Rectal smooth muscle tissue (tissue), 1 donor: ENCODE data around the gene CD180.

Experiments
- H3K27ac ChIP-seq: one replicate; pipeline ENCODE4 v1.7.0; 2013; ENCODE audit warnings: low read depth, low read length, inconsistent platforms
- H3K27me3 ChIP-seq: one replicate; pipeline ENCODE4 v1.7.0; 2013; ENCODE audit warnings: low read length; ENCODE audit not compliant: control insufficient read depth, insufficient read depth
- H3K36me3 ChIP-seq: one replicate; pipeline ENCODE4 v1.7.0; 2013; ENCODE audit warnings: low read length; ENCODE audit not compliant: control insufficient read depth, insufficient read depth
- H3K4me1 ChIP-seq: one replicate; pipeline ENCODE4 v1.7.0; 2013; ENCODE audit warnings: low read length; ENCODE audit not compliant: control insufficient read depth, insufficient read depth
- H3K4me3 ChIP-seq: one replicate; pipeline ENCODE4 v1.7.0; 2013; ENCODE audit warnings: low read length
- H3K9ac ChIP-seq: one replicate; pipeline ENCODE4 v1.7.0; 2013; ENCODE audit warnings: low read length

The CD180 gene

GRCh38 chr5:67206929-67207328, 10.3 kb upstream of the CD180 start:
- H3K27ac ChIP-seq: no peak overlapping the region

GRCh38 chr5:67206461-67206860, 9.9 kb upstream of the CD180 start:
- H3K9ac ChIP-seq: no peak overlapping the region
- no peaks in the 10 kb centered on the region for H3K27me3 ChIP-seq
- no peak overlapping the region for H3K27ac ChIP-seq
- H3K4me1 ChIP-seq: no peaks in the 10 kb centered on the region
- no peaks in the 10 kb centered on the region for H3K36me3 ChIP-seq
- H3K4me3 ChIP-seq: no peak overlapping the region

More at GRCh38 chr5:67206929-67207328, 10.3 kb upstream of the CD180 start:
- Histone ChIP-seq H3K4me3 (no peak overlapping the region), H3K4me1 (no peaks in the 10 kb centered on the region), H3K27me3 (no peaks in the 10 kb centered on the region), H3K36me3 (no peaks in the 10 kb centered on the region), H3K9ac (no peak overlapping the region)

GRCh38 chr5:67205981-67206380, 9.4 kb upstream of the CD180 start:
- no peak overlapping the region for H3K4me3 ChIP-seq
- no peak overlapping the region for H3K9ac ChIP-seq
- H3K27me3 ChIP-seq: no peaks in the 10 kb centered on the region
- no peak overlapping the region for H3K27ac ChIP-seq
- no peaks in the 10 kb centered on the region for H3K36me3 ChIP-seq
- no peaks in the 10 kb centered on the region for H3K4me1 ChIP-seq

GRCh38 chr5:67204821-67205220, 8.2 kb upstream of the CD180 start:
- Histone ChIP-seq H3K27me3 (no peaks in the 10 kb centered on the region), H3K9ac (no peak overlapping the region), H3K4me3 (no peak overlapping the region), H3K36me3 (no peaks in the 10 kb centered on the region), H3K27ac (no peak overlapping the region), H3K4me1 (no peaks in the 10 kb centered on the region)

GRCh38 chr5:67203701-67204074, 7.1 kb upstream of the CD180 start:
- Histone ChIP-seq H3K4me1 (no peaks in the 10 kb centered on the region), H3K27me3 (no peaks in the 10 kb centered on the region), H3K4me3 (no peak overlapping the region), H3K36me3 (no peaks in the 10 kb centered on the region), H3K9ac (no peak overlapping the region), H3K27ac (no peak overlapping the region)

GRCh38 chr5:67202828-67203227, 6.2 kb upstream of the CD180 start:
- Histone ChIP-seq H3K27ac (no peak overlapping the region), H3K4me1 (no peaks in the 10 kb centered on the region), H3K9ac (no peak overlapping the region), H3K27me3 (no peaks in the 10 kb centered on the region), H3K36me3 (no peaks in the 10 kb centered on the region), H3K4me3 (no peak overlapping the region)

- H3K9ac ChIP-seq: no peak overlapping the region
- no peaks in the 10 kb centered on the region for H3K36me3 ChIP-seq
- no peak overlapping the region for H3K27ac ChIP-seq
- no peak overlapping the region for H3K4me3 ChIP-seq
- no peaks in the 10 kb centered on the region for H3K4me1 ChIP-seq
- no peaks in the 10 kb centered on the region for H3K27me3 ChIP-seq
Measured at GRCh38 chr5:67201897-67202549, 5.4 kb upstream of the CD180 start.

GRCh38 chr5:67200809-67201562, 4.4 kb upstream of the CD180 start:
- no peak overlapping the region for H3K4me3 ChIP-seq
- no peak overlapping the region for H3K27ac ChIP-seq
- H3K36me3 ChIP-seq: no peaks in the 10 kb centered on the region
- no peaks in the 10 kb centered on the region for H3K27me3 ChIP-seq
- no peaks in the 10 kb centered on the region for H3K4me1 ChIP-seq
- no peak overlapping the region for H3K9ac ChIP-seq

- no peaks in the 10 kb centered on the region for H3K27me3 ChIP-seq
Measured at GRCh38 chr5:67199859-67200258, 3.3 kb upstream of the CD180 start.

GRCh38 chr5:67198917-67199316, 2.3 kb upstream of the CD180 start:
- Histone ChIP-seq H3K27ac (no peak overlapping the region), H3K27me3 (no peaks in the 10 kb centered on the region), H3K4me1 (no peaks in the 10 kb centered on the region), H3K36me3 (no peaks in the 10 kb centered on the region), H3K9ac (no peak overlapping the region), H3K4me3 (no peak overlapping the region)

More at GRCh38 chr5:67199859-67200258, 3.3 kb upstream of the CD180 start:
- H3K36me3 ChIP-seq: no peaks in the 10 kb centered on the region
- H3K27ac ChIP-seq: no peak overlapping the region
- H3K4me1 ChIP-seq: no peaks in the 10 kb centered on the region
- no peak overlapping the region for H3K9ac ChIP-seq
- no peak overlapping the region for H3K4me3 ChIP-seq

- no peaks in the 10 kb centered on the region for H3K36me3 ChIP-seq
- H3K9ac ChIP-seq: no peak overlapping the region
- no peaks in the 10 kb centered on the region for H3K4me1 ChIP-seq
- no peaks in the 10 kb centered on the region for H3K27me3 ChIP-seq
- H3K4me3 ChIP-seq: no peak overlapping the region
- H3K27ac ChIP-seq: no peak overlapping the region
Measured at GRCh38 chr5:67197536-67197935, 937 bp upstream of the CD180 start.

- Histone ChIP-seq H3K4me1 (no peaks in the 10 kb centered on the region), H3K4me3 (peak overlapping the region; percentile 29), H3K9ac (no peak overlapping the region), H3K27ac (no peak overlapping the region), H3K36me3 (no peaks in the 10 kb centered on the region), H3K27me3 (no peaks in the 10 kb centered on the region)
Measured at GRCh38 chr5:67195406-67196275, 958 bp downstream of the CD180 start.
